GM19099 (cell line): Measurements from ENCODE around the gene LRRC8E.

Experiments used
- POLR2A ChIP-seq: IDR thresholded peaks from 3 replicates; pipeline ENCODE4 v1.6.1; 2011; ENCODE audit warnings: low read depth; ENCODE audit not compliant: insufficient read length; ENCODE audit errors: extremely low read depth

LRRC8E gene

GRCh38 chr19:7888145-7888825, at the start of gene LRRC8E:
Gene LRRC8E, plus strand, starts transcription at chr19:7888510. Its CDS starts 7,094 bp downstream, at chr19:7895604.
- TF ChIP-seq POLR2A, result no peak

GRCh38 chr19:7839476-7839875, 48.8 kb upstream of the LRRC8E start:
- TF ChIP-seq POLR2A, result no peak

DNA sequence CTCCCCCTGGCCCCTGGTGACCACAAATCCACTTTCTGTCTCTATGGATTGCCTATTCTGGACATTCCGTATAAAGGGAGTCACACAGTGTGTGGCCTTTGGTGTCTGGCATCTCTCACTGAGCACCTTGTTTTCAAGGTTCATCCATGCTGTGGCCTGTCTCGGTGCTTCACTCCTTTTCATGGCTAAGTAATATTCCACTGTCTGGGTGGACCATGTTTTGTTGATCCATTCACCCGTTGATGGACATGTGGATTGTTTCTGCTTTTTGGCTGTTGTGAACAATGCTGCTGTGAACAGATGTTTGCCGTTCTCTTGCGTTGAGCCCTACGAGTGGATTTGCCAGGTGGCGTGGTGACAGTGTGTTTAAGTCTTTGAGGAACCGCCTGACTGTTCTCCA, 47.7 kb upstream of the LRRC8E start:
- no peak for TF ChIP-seq POLR2A

DNA sequence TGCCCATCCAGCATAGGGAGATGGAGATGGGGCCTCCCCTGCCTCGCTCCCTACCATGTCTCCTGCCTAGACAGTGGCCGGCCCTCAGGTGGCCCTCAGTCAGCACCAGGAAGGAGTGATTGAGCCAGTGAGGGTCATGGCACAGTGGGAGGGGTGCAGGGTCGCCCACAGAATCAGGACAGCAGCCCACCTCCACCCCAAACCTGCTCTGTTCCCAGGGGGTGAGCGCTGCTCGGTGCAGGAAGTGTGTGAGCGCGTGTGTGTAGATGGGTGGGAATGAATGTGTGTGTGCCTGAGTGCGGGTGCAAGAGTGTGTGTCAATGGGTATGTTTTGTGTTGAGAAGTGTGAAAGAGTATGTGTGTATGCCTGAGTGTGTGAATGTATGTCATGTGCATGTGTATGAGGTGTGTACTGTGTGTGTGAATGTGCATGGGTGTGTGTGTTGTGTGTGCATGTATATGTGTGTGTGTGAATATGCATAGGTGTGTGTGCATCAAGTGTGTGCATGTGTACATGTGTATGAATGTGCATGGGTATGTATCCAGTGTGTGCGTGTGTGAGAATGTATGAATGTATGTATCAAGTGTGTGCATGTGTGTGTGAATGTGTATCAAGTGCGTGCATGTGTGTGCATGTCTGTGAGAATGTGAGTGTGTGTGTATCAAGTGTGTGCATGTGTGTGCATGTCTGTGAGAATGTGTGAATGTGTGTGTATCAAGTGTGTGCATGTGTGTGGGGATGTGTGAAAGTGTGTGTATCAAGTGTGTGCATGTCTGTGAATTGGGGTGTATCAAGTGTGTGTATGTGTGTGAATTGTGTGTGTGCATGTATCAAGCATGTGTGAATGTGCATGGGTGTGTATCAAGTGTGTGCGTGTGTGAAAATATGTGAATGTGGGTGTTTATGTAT, 46.3 kb upstream of the LRRC8E start:
- TF ChIP-seq POLR2A, result no peak

- TF ChIP-seq POLR2A, result no peak
Observed at GRCh38 chr19:7842661-7843294, 45.5 kb upstream of the LRRC8E start.

DNA sequence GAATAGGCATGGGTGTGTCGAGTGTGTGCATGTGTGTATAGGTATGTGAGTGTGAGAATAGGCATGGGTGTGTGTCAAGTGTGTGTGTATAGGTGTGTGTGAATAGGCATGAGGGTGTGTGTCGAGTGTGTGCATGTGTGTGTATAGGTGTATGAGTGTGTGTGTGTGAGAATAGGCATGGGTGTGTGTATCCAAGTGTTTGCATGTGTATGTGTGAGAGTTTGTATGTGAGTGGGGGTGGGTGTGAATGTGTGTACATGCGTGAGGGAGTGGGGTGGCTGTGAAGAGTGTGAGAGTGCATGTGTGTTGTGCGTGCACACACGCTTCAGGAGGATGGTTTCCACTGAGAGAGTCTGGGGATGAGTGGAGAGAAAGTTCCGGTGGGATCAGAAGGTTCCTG, 44.8 kb upstream of the LRRC8E start:
- TF ChIP-seq POLR2A, result no peak

DNA sequence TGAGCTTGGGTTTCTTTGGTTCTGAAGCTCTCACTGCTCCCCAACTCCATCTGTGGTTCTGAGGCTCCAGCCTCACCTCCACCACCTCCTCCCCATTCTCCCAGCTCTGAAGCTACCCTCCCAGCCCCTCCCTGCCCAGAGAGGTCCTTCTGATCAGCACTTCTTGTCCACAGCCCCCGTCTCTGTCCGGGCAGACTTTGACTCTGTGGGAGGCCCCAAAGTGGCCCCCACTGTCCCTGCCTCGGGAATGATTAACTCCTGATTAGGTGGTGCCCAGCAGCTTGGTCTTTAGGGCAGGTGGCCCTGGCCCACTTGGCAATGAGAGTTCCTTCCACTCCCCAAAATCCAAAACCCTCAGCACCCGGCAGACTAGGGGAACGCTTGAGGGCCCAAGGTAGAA, 43.9 kb upstream of the LRRC8E start:
- TF ChIP-seq POLR2A, result no peak

DNA sequence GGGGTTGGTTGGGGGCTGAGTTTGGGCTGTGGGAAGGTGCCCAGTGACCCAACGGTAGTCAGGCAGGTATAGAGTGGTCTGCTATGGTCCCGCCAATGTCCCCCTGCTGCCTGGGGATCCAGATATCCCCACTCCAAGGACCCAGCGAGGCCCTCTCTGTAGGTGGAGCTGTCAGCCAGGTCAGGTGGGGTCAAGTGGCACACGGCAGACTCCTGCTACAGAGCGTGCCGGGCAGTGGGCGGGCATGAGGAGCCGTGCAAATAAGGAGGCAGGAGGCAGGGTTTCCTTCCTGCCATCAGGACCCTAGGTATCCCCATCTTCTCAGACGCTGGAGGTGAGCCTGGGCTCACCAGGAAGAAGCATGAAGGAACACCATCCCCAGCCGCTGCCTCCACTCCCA, 43.4 kb upstream of the LRRC8E start:
- TF ChIP-seq POLR2A, result no peak

GRCh38 chr19:7845390-7846154, 42.7 kb upstream of the LRRC8E start:
- TF ChIP-seq POLR2A, result no peak

GRCh38 chr19:7846155-7846646, 42.1 kb upstream of the LRRC8E start:
- TF ChIP-seq POLR2A, result no peak

DNA sequence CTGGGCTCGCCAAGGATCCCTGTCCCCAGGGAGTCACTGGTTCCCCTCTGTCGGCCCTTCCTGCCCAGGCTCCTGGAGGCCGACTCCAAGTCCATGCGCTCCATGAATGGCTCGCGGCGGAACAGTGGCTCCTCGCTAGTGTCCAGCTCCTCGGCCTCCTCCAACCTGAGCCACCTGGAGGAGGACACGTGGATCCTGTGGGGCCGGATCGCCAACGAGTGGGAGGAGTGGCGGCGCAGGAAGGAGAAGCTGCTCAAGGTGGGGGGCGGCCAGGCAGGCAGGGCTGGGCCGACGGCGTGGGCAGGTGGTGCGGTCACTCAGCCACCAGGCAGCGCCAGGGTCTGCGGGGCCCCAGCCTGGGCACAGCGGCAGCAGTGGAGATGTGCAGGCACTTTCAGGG, 40.6 kb upstream of the LRRC8E start:
- TF ChIP-seq POLR2A, result no peak

- TF ChIP-seq POLR2A, result no peak
Observed at GRCh38 chr19:7848779-7849457, 39.4 kb upstream of the LRRC8E start.

GRCh38 chr19:7849631-7849999, 38.7 kb upstream of the LRRC8E start:
- no peak for TF ChIP-seq POLR2A
